ENCODE measurements around the gene KRT13. TPM values are rescaled to one million over a fixed set of nuclear protein-coding genes. Genes with fewer than 3 reads are reported as not detected.

Gene KRT13
- total and polyA plus RNA-seq, 2 donors, result 75.9 to 81.7 TPM

GRCh38 chr17:41494524-41494923 is 10.9 kb downstream of the KRT13 start:
- Histone ChIP-seq H3K27ac (ENCODE audit: low read depth in 1 of 2, low read length in 1 of 2) (no peak overlapping the region), H3K4me1 (ENCODE audit: control insufficient read depth in 2 of 2, insufficient read depth in 2 of 2, low read length in 2 of 2) (peaks cover 0 to 9% of the 10 kb centered on the region in 2 donors), H3K27me3 (ENCODE audit: control insufficient read depth in 2 of 2, insufficient read depth in 1 of 2, low read length in 1 of 2) (no peaks in the 10 kb centered on the region), H3K36me3 (ENCODE audit: control insufficient read depth in 2 of 2, insufficient read depth in 2 of 2, low read length in 1 of 2) (no peaks in the 10 kb centered on the region), H3K4me3 (ENCODE audit: low read length in 2 of 2) (no peak overlapping the region), H3K9me3 (ENCODE audit: control insufficient read depth in 2 of 2, insufficient read depth in 1 of 2, low read length in 1 of 2) (no peaks in the 10 kb centered on the region)
- no peak for DNase-seq (ENCODE audit: low read depth in 6 of 9, low spot score in 9 of 9)
- 81% methylated on average over 2 of the region's 2 CpGs for WGBS

- peaks cover 0 to 6% of the 10 kb centered on the region in 2 donors for H3K4me1 ChIP-seq (ENCODE audit: control insufficient read depth in 2 of 2, insufficient read depth in 2 of 2, low read length in 2 of 2)
- H3K9me3 ChIP-seq (ENCODE audit: control insufficient read depth in 2 of 2, insufficient read depth in 1 of 2, low read length in 1 of 2), result no peaks in the 10 kb centered on the region
- DNase-seq (ENCODE audit: low read depth in 6 of 9, low spot score in 9 of 9), result peak in 1 of 9 donors; percentile 17
- H3K27ac ChIP-seq (ENCODE audit: low read depth in 1 of 2, low read length in 1 of 2), result no peak overlapping the region
- H3K36me3 ChIP-seq (ENCODE audit: control insufficient read depth in 2 of 2, insufficient read depth in 2 of 2, low read length in 1 of 2), result no peaks in the 10 kb centered on the region
- 76% methylated on average over 4 of the region's 4 CpGs for WGBS
- no peak overlapping the region for H3K4me3 ChIP-seq (ENCODE audit: low read length in 2 of 2)
- H3K27me3 ChIP-seq (ENCODE audit: control insufficient read depth in 2 of 2, insufficient read depth in 1 of 2, low read length in 1 of 2), result no peaks in the 10 kb centered on the region
These were observed 12.6 kb downstream of the KRT13 start for GRCh38 chr17:41492771-41493170.

- Histone ChIP-seq H3K27me3 (ENCODE audit: control insufficient read depth in 2 of 2, insufficient read depth in 1 of 2, low read length in 1 of 2) (no peaks in the 10 kb centered on the region), H3K4me3 (ENCODE audit: low read length in 2 of 2) (no peak overlapping the region), H3K9me3 (ENCODE audit: control insufficient read depth in 2 of 2, insufficient read depth in 1 of 2, low read length in 1 of 2) (no peaks in the 10 kb centered on the region), H3K27ac (ENCODE audit: low read depth in 1 of 2, low read length in 1 of 2) (no peak overlapping the region), H3K36me3 (ENCODE audit: control insufficient read depth in 2 of 2, insufficient read depth in 2 of 2, low read length in 1 of 2) (no peaks in the 10 kb centered on the region), H3K4me1 (ENCODE audit: control insufficient read depth in 2 of 2, insufficient read depth in 2 of 2, low read length in 2 of 2) (peaks cover 0 to 6% of the 10 kb centered on the region in 2 donors)
- WGBS, result 77% methylated on average over 6 of the region's 6 CpGs
- DNase-seq (ENCODE audit: low read depth in 6 of 9, low spot score in 9 of 9), result no peak
These were observed 13.1 kb downstream of the KRT13 start for GRCh38 chr17:41492351-41492750.

GRCh38 chr17:41491476-41491875 is 13.9 kb downstream of the KRT13 start:
- 70% methylated on average over 2 of the region's 2 CpGs for WGBS
- peaks cover 0 to 6% of the 10 kb centered on the region in 2 donors for H3K4me1 ChIP-seq (ENCODE audit: control insufficient read depth in 2 of 2, insufficient read depth in 2 of 2, low read length in 2 of 2)
- no peaks in the 10 kb centered on the region for H3K27me3 ChIP-seq (ENCODE audit: control insufficient read depth in 2 of 2, insufficient read depth in 1 of 2, low read length in 1 of 2)
- H3K36me3 ChIP-seq (ENCODE audit: control insufficient read depth in 2 of 2, insufficient read depth in 2 of 2, low read length in 1 of 2), result no peaks in the 10 kb centered on the region
- no peak for DNase-seq (ENCODE audit: low read depth in 6 of 9, low spot score in 9 of 9)
- H3K4me3 ChIP-seq (ENCODE audit: low read length in 2 of 2), result no peak overlapping the region
- H3K27ac ChIP-seq (ENCODE audit: low read depth in 1 of 2, low read length in 1 of 2), result no peak overlapping the region
- no peaks in the 10 kb centered on the region for H3K9me3 ChIP-seq (ENCODE audit: control insufficient read depth in 2 of 2, insufficient read depth in 1 of 2, low read length in 1 of 2)

GRCh38 chr17:41490000-41490990 is 15.1 kb downstream of the KRT13 start:
- peaks cover 0 to 6% of the 10 kb centered on the region in 2 donors for H3K4me1 ChIP-seq (ENCODE audit: control insufficient read depth in 2 of 2, insufficient read depth in 2 of 2, low read length in 2 of 2)
- H3K36me3 ChIP-seq (ENCODE audit: control insufficient read depth in 2 of 2, insufficient read depth in 2 of 2, low read length in 1 of 2), result no peaks in the 10 kb centered on the region
- no peaks in the 10 kb centered on the region for H3K9me3 ChIP-seq (ENCODE audit: control insufficient read depth in 2 of 2, insufficient read depth in 1 of 2, low read length in 1 of 2)
- H3K4me3 ChIP-seq (ENCODE audit: low read length in 2 of 2), result no peak overlapping the region
- H3K27ac ChIP-seq (ENCODE audit: low read depth in 1 of 2, low read length in 1 of 2), result no peak overlapping the region
- WGBS, result 73% methylated on average over 10 of the region's 10 CpGs
- no peaks in the 10 kb centered on the region for H3K27me3 ChIP-seq (ENCODE audit: control insufficient read depth in 2 of 2, insufficient read depth in 1 of 2, low read length in 1 of 2)
- no peak for DNase-seq (ENCODE audit: low read depth in 6 of 9, low spot score in 9 of 9)

GRCh38 chr17:41489531-41489930 is 15.9 kb downstream of the KRT13 start, which contains the start of gene KRT36:
Gene KRT36 (minus strand): TSS chr17:41489910. CDS start chr17:41489864, 46 bp downstream.
- 96% methylated on average over 12 of the region's 12 CpGs for WGBS

GRCh38 chr17:41486809-41487530 is 18.4 kb downstream of the KRT13 start:
- Histone ChIP-seq H3K27ac (ENCODE audit: low read depth in 1 of 2, low read length in 1 of 2) (no peak overlapping the region), H3K4me3 (ENCODE audit: low read length in 2 of 2) (no peak overlapping the region), H3K9me3 (ENCODE audit: control insufficient read depth in 2 of 2, insufficient read depth in 1 of 2, low read length in 1 of 2) (no peaks in the 10 kb centered on the region), H3K36me3 (ENCODE audit: control insufficient read depth in 2 of 2, insufficient read depth in 2 of 2, low read length in 1 of 2) (no peaks in the 10 kb centered on the region), H3K27me3 (ENCODE audit: control insufficient read depth in 2 of 2, insufficient read depth in 1 of 2, low read length in 1 of 2) (no peaks in the 10 kb centered on the region), H3K4me1 (ENCODE audit: control insufficient read depth in 2 of 2, insufficient read depth in 2 of 2, low read length in 2 of 2) (no peaks in the 10 kb centered on the region)
- peak in 1 of 9 donors; percentile 8 for DNase-seq (ENCODE audit: low read depth in 6 of 9, low spot score in 9 of 9)
- whole genome bisulfite sequencing, result 66% methylated on average over 29 of the region's 29 CpGs

More at GRCh38 chr17:41489531-41489930, 15.9 kb downstream of the KRT13 start, which contains the start of gene KRT36:
- H3K4me3 ChIP-seq (ENCODE audit: low read length in 2 of 2), result no peak within 1 kb of the TSS
- H3K9me3 ChIP-seq (ENCODE audit: control insufficient read depth in 2 of 2, insufficient read depth in 1 of 2, low read length in 1 of 2), result no peaks in the 10 kb centered on the region
- H3K27me3 ChIP-seq (ENCODE audit: control insufficient read depth in 2 of 2, insufficient read depth in 1 of 2, low read length in 1 of 2), result no peaks in the 10 kb centered on the region
- H3K4me1 ChIP-seq (ENCODE audit: control insufficient read depth in 2 of 2, insufficient read depth in 2 of 2, low read length in 2 of 2), result peaks cover 0 to 6% of the 10 kb centered on the region in 2 donors
- no peak within 1 kb of the TSS for H3K27ac ChIP-seq (ENCODE audit: low read depth in 1 of 2, low read length in 1 of 2)
- no peaks in the 10 kb centered on the region for H3K36me3 ChIP-seq (ENCODE audit: control insufficient read depth in 2 of 2, insufficient read depth in 2 of 2, low read length in 1 of 2)
- DNase-seq (ENCODE audit: low read depth in 6 of 9, low spot score in 9 of 9), result no peak

GRCh38 chr17:41486316-41486715 is 19.1 kb downstream of the KRT13 start:
- H3K27ac ChIP-seq (ENCODE audit: low read depth in 1 of 2, low read length in 1 of 2), result no peak overlapping the region
- no peak overlapping the region for H3K4me3 ChIP-seq (ENCODE audit: low read length in 2 of 2)
- DNase-seq (ENCODE audit: low read depth in 6 of 9, low spot score in 9 of 9), result no peak
- no peaks in the 10 kb centered on the region for H3K4me1 ChIP-seq (ENCODE audit: control insufficient read depth in 2 of 2, insufficient read depth in 2 of 2, low read length in 2 of 2)
- H3K27me3 ChIP-seq (ENCODE audit: control insufficient read depth in 2 of 2, insufficient read depth in 1 of 2, low read length in 1 of 2), result no peaks in the 10 kb centered on the region
- H3K9me3 ChIP-seq (ENCODE audit: control insufficient read depth in 2 of 2, insufficient read depth in 1 of 2, low read length in 1 of 2), result no peaks in the 10 kb centered on the region
- no peaks in the 10 kb centered on the region for H3K36me3 ChIP-seq (ENCODE audit: control insufficient read depth in 2 of 2, insufficient read depth in 2 of 2, low read length in 1 of 2)
- 95% methylated on average over 13 of the region's 13 CpGs for WGBS

All from thymus (tissue), 11 donors.